ENCODE data around the gene CLEC18C.
"Not testable (repeated sequence)": the region's sequence is repeated elsewhere in the genome, so short reads cannot be mapped to it uniquely, and the experiment has no call there.

- not testable (repeated sequence) for TF ChIP-seq CTCF (tag by site-specific recombination; IDR thresholded peaks at IDR 0.05); KLF10 (tag by site-specific recombination; IDR thresholded peaks at IDR 0.05); ZNF621 (tag by site-specific recombination; IDR thresholded peaks at IDR 0.05); ZNF701 (tag by site-specific recombination; IDR thresholded peaks at IDR 0.05); ELK4 (IDR thresholded peaks at IDR 0.05; ENCODE audit: borderline replicate concordance, low read depth, low read length)
Measured at GRCh38 chr16:70148453-70148852, 25.1 kb upstream of the CLEC18C start.

All from HEK293 (cell line).